ENCODE data around the gene PRKCI. TPM values are rescaled to one million over a fixed set of nuclear protein-coding genes. Genes with fewer than 3 reads are reported as not detected.

PRKCI gene
- total RNA-seq, 1 experiment from 2014 or later: 43.7 TPM

- intact Hi-C loops (cut with micrococcal nuclease; ENCODE audit: unreplicated experiment) (no loop called here), in situ Hi-C loops (cut with HindIII; ENCODE audit: low pct_unique_long_range_greater_than_20kb, low sequenced_read_pairs) (no loop called here)
- DNase-seq (ENCODE audit: low read depth, low spot score) (no peak), ATAC-seq (no peak)
- TF ChIP-seq POLR2AphosphoS5 (IDR thresholded peaks at IDR 0.05; ENCODE audit: low read depth, low read length) (no peak), TCF7L2 (IDR thresholded peaks at IDR 0.05; ENCODE audit: low read depth, low read length) (no peak)
- Histone ChIP-seq H3K27ac (ENCODE audit: low read length) (no peak overlapping the region), H3K4me3 (ENCODE audit: low read depth in 2 of 2, low read length in 2 of 2) (no peak overlapping the region), H3K4me1 (ENCODE audit: control insufficient read depth, insufficient read depth, low read length) (no peaks in the 10 kb centered on the region), H3K9me3 (ENCODE audit: control insufficient read depth, insufficient read depth, low read depth, low read length) (no peaks in the 10 kb centered on the region), H3K27me3 (ENCODE audit: control insufficient read depth, insufficient read depth, low read length) (no peaks in the 10 kb centered on the region), H3K36me3 (ENCODE audit: control insufficient read depth, insufficient read depth, low read length) (0 out of 2 replicates have a peak, but pooled peaks cover 4% of the 10 kb centered on the region)
- CTCF ChIA-PET: no interaction called here
- POLR2A ChIA-PET: no interaction called here
- BruUV-seq (replicated peaks): no TSS peak
These were observed 83.8 kb downstream of the PRKCI start for GRCh38 chr3:170306015-170306414.

- intact Hi-C loops (cut with micrococcal nuclease; ENCODE audit: unreplicated experiment): no loop called here
- CTCF ChIA-PET: interaction anchor here (0.6 kb wide), 1 partner anchor 17 kb away, joined by 4 read pairs; no protein-coding TSS in a partner anchor
- in situ Hi-C loops (cut with HindIII; ENCODE audit: low pct_unique_long_range_greater_than_20kb, low sequenced_read_pairs): no loop called here
- Histone ChIP-seq H3K9me3 (ENCODE audit: control insufficient read depth, insufficient read depth, low read depth, low read length) (no peaks in the 10 kb centered on the region), H3K4me1 (ENCODE audit: control insufficient read depth, insufficient read depth, low read length) (no peaks in the 10 kb centered on the region), H3K36me3 (ENCODE audit: control insufficient read depth, insufficient read depth, low read length) (no peaks in the 10 kb centered on the region), H3K27me3 (ENCODE audit: control insufficient read depth, insufficient read depth, low read length) (no peaks in the 10 kb centered on the region), H3K4me3 (ENCODE audit: low read depth in 2 of 2, low read length in 2 of 2) (no peak overlapping the region), H3K27ac (ENCODE audit: low read length) (no peak overlapping the region; the same call in 1 of the 2 replicates)
- DNase-seq (ENCODE audit: low read depth, low spot score) (no peak), ATAC-seq (no peak)
- BruUV-seq (replicated peaks): no TSS peak
- POLR2A ChIA-PET: no interaction called here
- TF ChIP-seq TCF7L2 (IDR thresholded peaks at IDR 0.05; ENCODE audit: low read depth, low read length): no peak
- TF ChIP-seq SIN3A (IDR thresholded peaks at IDR 0.05; ENCODE audit: borderline replicate concordance, insufficient read depth, low read depth, low read length): no peak
These were observed 85.6 kb downstream of the PRKCI start for GRCh38 chr3:170307671-170308405.

- ChIA-PET POLR2A (no interaction called here), CTCF (interaction anchor here (1.1 kb wide), 2 partner anchors 101 to 105 kb away, joined by 4 to 5 read pairs; no protein-coding TSS in a partner anchor)
- TF ChIP-seq SIN3A (IDR thresholded peaks at IDR 0.05; ENCODE audit: borderline replicate concordance, insufficient read depth, low read depth, low read length) (no peak), POLR2AphosphoS5 (IDR thresholded peaks at IDR 0.05; ENCODE audit: low read depth, low read length) (no peak), TCF7L2 (IDR thresholded peaks at IDR 0.05; ENCODE audit: low read depth, low read length) (no peak)
- TF ChIP-seq, protein P1, sequence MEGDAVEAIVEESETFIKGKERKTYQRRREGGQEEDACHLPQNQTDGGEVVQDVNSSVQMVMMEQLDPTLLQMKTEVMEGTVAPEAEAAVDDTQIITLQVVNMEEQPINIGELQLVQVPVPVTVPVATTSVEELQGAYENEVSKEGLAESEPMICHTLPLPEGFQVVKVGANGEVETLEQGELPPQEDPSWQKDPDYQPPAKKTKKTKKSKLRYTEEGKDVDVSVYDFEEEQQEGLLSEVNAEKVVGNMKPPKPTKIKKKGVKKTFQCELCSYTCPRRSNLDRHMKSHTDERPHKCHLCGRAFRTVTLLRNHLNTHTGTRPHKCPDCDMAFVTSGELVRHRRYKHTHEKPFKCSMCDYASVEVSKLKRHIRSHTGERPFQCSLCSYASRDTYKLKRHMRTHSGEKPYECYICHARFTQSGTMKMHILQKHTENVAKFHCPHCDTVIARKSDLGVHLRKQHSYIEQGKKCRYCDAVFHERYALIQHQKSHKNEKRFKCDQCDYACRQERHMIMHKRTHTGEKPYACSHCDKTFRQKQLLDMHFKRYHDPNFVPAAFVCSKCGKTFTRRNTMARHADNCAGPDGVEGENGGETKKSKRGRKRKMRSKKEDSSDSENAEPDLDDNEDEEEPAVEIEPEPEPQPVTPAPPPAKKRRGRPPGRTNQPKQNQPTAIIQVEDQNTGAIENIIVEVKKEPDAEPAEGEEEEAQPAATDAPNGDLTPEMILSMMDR (IDR thresholded peaks at IDR 0.05): no peak
- TF ChIP-seq, protein P2, sequence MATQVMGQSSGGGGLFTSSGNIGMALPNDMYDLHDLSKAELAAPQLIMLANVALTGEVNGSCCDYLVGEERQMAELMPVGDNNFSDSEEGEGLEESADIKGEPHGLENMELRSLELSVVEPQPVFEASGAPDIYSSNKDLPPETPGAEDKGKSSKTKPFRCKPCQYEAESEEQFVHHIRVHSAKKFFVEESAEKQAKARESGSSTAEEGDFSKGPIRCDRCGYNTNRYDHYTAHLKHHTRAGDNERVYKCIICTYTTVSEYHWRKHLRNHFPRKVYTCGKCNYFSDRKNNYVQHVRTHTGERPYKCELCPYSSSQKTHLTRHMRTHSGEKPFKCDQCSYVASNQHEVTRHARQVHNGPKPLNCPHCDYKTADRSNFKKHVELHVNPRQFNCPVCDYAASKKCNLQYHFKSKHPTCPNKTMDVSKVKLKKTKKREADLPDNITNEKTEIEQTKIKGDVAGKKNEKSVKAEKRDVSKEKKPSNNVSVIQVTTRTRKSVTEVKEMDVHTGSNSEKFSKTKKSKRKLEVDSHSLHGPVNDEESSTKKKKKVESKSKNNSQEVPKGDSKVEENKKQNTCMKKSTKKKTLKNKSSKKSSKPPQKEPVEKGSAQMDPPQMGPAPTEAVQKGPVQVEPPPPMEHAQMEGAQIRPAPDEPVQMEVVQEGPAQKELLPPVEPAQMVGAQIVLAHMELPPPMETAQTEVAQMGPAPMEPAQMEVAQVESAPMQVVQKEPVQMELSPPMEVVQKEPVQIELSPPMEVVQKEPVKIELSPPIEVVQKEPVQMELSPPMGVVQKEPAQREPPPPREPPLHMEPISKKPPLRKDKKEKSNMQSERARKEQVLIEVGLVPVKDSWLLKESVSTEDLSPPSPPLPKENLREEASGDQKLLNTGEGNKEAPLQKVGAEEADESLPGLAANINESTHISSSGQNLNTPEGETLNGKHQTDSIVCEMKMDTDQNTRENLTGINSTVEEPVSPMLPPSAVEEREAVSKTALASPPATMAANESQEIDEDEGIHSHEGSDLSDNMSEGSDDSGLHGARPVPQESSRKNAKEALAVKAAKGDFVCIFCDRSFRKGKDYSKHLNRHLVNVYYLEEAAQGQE (IDR thresholded peaks at IDR 0.05; ENCODE audit: insufficient read depth in 1 of 2, low read depth in 2 of 2, low read length in 1 of 2): no peak
- Histone ChIP-seq H3K27ac (ENCODE audit: low read length) (no peak overlapping the region), H3K9me3 (ENCODE audit: control insufficient read depth, insufficient read depth, low read depth, low read length) (no peaks in the 10 kb centered on the region), H3K4me3 (ENCODE audit: low read depth in 2 of 2, low read length in 2 of 2) (no peak overlapping the region), H3K27me3 (ENCODE audit: control insufficient read depth, insufficient read depth, low read length) (no peaks in the 10 kb centered on the region), H3K4me1 (ENCODE audit: control insufficient read depth, insufficient read depth, low read length) (no peaks in the 10 kb centered on the region), H3K36me3 (ENCODE audit: control insufficient read depth, insufficient read depth, low read length) (no peaks in the 10 kb centered on the region)
- ATAC-seq: no peak
- no TSS peak for BruUV-seq (replicated peaks)
- in situ Hi-C loops (cut with HindIII; ENCODE audit: low pct_unique_long_range_greater_than_20kb, low sequenced_read_pairs) (no loop called here), intact Hi-C loops (cut with micrococcal nuclease; ENCODE audit: unreplicated experiment) (no loop called here)
- DNase-seq (ENCODE audit: low read depth, low spot score): no peak
These were observed 86.8 kb downstream of the PRKCI start for GRCh38 chr3:170309046-170309445.
